ENCODE measurements around the gene EXOG.
"Not testable (repeated sequence)": the region's sequence is repeated elsewhere in the genome, so short reads cannot be mapped to it uniquely, and the experiment has no call there.

Gene EXOG

GRCh38 chr3:38556640-38557358, 60.7 kb downstream of the EXOG start:
- no peak for FAIRE-seq
- DNase-seq (ENCODE audit: extremely low spot score, insufficient read length, low read depth): no peak

GRCh38 chr3:38558864-38559263, 62.7 kb downstream of the EXOG start:
- no peak for FAIRE-seq
- DNase-seq (ENCODE audit: extremely low spot score, insufficient read length, low read depth): no peak

GRCh38 chr3:38560284-38560683, 64.1 kb downstream of the EXOG start:
- no peak for FAIRE-seq

GRCh38 chr3:38560996-38561717, 65.0 kb downstream of the EXOG start:
- FAIRE-seq (no peak), DNase-seq (ENCODE audit: extremely low spot score, insufficient read length, low read depth) (no peak)

More at GRCh38 chr3:38560284-38560683, 64.1 kb downstream of the EXOG start:
- DNase-seq (ENCODE audit: extremely low spot score, insufficient read length, low read depth): no peak

GRCh38 chr3:38561746-38562466, 65.8 kb downstream of the EXOG start:
- FAIRE-seq (no peak), DNase-seq (ENCODE audit: extremely low spot score, insufficient read length, low read depth) (no peak)

- no peak for FAIRE-seq
Observed at GRCh38 chr3:38562467-38562925, 66.4 kb downstream of the EXOG start.

GRCh38 chr3:38563070-38563885, 67.1 kb downstream of the EXOG start:
- FAIRE-seq (no peak), DNase-seq (ENCODE audit: extremely low spot score, insufficient read length, low read depth) (no peak)

More at GRCh38 chr3:38562467-38562925, 66.4 kb downstream of the EXOG start:
- no peak for DNase-seq (ENCODE audit: extremely low spot score, insufficient read length, low read depth)

GRCh38 chr3:38563886-38564270, 67.7 kb downstream of the EXOG start:
- DNase-seq (ENCODE audit: extremely low spot score, insufficient read length, low read depth) (no peak), FAIRE-seq (no peak)

GRCh38 chr3:38564631-38565338, 68.6 kb downstream of the EXOG start:
- no peak for FAIRE-seq
- no peak for DNase-seq (ENCODE audit: extremely low spot score, insufficient read length, low read depth)

- FAIRE-seq: no peak
- DNase-seq (ENCODE audit: extremely low spot score, insufficient read length, low read depth): no peak
Observed at GRCh38 chr3:38565339-38566214, 69.4 kb downstream of the EXOG start.

GRCh38 chr3:38566215-38566528, 70.0 kb downstream of the EXOG start:
- FAIRE-seq (no peak), DNase-seq (ENCODE audit: extremely low spot score, insufficient read length, low read depth) (no peak)

- not testable (repeated sequence) for DNase-seq (ENCODE audit: extremely low spot score, insufficient read length, low read depth); FAIRE-seq
Observed at GRCh38 chr3:38566794-38567193, 70.7 kb downstream of the EXOG start.

- DNase-seq (ENCODE audit: extremely low spot score, insufficient read length, low read depth) (no peak), FAIRE-seq (no peak)
Observed at GRCh38 chr3:38567498-38567897, 71.4 kb downstream of the EXOG start.

GRCh38 chr3:38573111-38573510, 77.0 kb downstream of the EXOG start:
- DNase-seq (ENCODE audit: extremely low spot score, insufficient read length, low read depth) (no peak), FAIRE-seq (no peak)

GRCh38 chr3:38573556-38573955, 77.4 kb downstream of the EXOG start:
- DNase-seq (ENCODE audit: extremely low spot score, insufficient read length, low read depth) (no peak), FAIRE-seq (no peak)

- DNase-seq (ENCODE audit: extremely low spot score, insufficient read length, low read depth) (no peak), FAIRE-seq (no peak)
Observed at GRCh38 chr3:38574411-38575278, 78.5 kb downstream of the EXOG start.

- FAIRE-seq: no peak
Observed at GRCh38 chr3:38575279-38575843, 79.2 kb downstream of the EXOG start.

More at GRCh38 chr3:38575279-38575843, 79.2 kb downstream of the EXOG start:
- no peak for DNase-seq (ENCODE audit: extremely low spot score, insufficient read length, low read depth)

Data from GM18507 (cell line).